GM12874 (cell line): ENCODE results near the gene CDK14.

ENCODE experiments used
- TF ChIP-seq, protein P1 (sequence below): IDR thresholded peaks from 2 replicates; pipeline ENCODE4 v1.5.1; 2011; ENCODE audit warnings: low read depth, mild to moderate bottlenecking, control low read depth, low read length, moderate library complexity; ENCODE audit not compliant: insufficient read depth

The CDK14 gene

DNA sequence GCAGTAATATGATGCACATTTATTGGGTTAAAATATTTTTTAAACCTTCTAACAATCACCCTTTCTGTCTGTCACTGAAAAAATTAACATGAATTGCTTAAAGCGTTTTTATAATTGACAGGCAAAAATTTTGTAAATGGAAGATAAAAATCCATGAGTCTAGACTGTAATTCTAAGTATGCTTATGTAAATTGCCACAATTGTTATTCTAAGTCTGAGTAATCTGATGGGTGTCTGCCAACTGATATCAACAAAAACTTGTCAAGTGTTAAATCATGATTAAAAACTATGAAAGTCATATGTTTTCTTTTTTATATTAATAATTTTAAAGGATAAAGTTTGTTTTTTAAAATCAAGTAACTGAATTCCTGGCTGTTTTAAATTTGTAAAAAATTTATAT lies 208.2 kb downstream of the CDK14 start:
- TF ChIP-seq, protein P1, sequence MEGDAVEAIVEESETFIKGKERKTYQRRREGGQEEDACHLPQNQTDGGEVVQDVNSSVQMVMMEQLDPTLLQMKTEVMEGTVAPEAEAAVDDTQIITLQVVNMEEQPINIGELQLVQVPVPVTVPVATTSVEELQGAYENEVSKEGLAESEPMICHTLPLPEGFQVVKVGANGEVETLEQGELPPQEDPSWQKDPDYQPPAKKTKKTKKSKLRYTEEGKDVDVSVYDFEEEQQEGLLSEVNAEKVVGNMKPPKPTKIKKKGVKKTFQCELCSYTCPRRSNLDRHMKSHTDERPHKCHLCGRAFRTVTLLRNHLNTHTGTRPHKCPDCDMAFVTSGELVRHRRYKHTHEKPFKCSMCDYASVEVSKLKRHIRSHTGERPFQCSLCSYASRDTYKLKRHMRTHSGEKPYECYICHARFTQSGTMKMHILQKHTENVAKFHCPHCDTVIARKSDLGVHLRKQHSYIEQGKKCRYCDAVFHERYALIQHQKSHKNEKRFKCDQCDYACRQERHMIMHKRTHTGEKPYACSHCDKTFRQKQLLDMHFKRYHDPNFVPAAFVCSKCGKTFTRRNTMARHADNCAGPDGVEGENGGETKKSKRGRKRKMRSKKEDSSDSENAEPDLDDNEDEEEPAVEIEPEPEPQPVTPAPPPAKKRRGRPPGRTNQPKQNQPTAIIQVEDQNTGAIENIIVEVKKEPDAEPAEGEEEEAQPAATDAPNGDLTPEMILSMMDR: no peak

DNA sequence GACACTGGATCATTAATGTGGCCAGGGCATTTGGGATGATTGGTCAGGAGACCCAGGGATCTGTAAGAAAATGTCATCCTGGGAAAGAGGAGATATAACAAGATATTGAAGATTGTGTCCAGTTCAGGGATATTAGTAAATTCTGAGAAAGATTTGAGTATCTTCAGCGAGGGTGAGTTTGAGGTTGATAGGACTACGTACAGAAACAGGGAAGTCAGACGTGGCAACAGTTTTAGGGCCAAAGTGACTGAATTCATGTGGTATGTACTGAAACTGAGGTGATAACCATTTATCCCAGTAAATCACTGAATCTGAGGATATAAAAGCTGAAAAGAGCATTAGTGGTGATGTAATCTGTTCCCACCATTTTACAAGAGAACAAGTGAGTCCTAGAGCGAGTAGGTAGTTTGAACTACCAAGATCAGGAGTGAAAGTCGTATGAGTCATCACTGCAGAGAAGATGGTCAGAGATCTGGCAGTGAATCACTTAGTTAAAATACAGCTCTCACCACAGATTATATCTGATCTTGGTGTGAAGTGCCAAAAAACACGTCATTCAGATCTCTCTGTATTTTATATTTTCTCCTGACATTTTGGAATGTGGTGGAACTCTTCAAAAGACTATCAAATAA lies 220.5 kb downstream of the CDK14 start:
- TF ChIP-seq, protein P1: no peak

DNA sequence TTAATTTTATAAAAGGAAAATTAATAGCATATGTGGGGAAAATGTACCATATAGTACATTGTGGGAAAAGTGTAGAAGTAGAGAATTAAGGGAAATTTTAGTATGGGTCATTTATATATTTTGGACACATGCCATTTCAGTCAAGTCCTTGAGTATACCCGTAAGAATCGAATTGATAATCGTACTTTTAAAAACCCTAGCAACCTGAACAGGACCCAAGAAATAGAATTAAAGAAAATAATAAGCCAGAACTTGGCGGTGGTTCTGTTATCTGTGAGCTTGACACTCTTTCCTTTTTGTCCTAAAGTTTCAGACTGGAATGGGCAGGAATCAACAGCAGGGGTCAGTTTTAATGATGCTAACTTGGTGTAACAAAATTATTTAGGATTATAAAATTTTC lies 221.0 kb downstream of the CDK14 start:
- TF ChIP-seq, protein P1: no peak

DNA sequence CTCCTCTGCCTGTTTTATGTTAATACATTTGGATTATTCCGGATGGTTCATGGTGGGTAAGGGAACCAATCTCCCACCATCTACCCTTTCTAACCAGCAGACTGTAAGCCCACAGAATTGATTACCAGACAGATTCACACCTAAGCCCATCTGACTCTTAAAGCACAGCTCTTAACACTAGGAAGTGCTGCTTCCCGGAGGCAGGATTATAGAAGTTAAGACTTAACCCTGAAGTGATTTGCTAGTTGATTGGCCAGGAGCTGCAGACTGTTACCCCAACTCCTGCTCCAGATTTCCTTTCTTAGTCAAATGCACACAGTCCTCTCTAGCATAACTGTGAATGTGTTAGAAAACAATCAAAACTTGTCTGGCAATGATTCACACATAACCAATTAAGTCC lies 221.7 kb downstream of the CDK14 start:
- TF ChIP-seq, protein P1: no peak

DNA sequence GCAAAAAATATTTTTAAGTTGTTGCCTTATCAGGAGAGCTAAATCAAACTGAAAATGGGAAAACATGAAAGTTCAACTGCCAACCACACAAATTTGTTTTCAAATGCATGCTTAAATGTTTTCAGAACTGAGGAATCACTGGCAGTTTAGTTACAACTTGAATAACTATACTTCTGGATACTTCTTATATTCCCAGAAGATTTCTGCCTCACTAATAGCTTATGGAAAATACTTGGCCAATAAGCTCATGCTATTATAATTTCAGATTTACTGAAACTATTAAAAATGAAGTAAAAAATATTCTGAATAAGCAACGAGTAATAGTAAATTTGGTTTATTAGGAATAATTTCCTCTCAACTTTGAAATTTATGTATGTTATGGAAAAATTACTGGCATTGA lies 222.2 kb downstream of the CDK14 start:
- TF ChIP-seq, protein P1: no peak

DNA sequence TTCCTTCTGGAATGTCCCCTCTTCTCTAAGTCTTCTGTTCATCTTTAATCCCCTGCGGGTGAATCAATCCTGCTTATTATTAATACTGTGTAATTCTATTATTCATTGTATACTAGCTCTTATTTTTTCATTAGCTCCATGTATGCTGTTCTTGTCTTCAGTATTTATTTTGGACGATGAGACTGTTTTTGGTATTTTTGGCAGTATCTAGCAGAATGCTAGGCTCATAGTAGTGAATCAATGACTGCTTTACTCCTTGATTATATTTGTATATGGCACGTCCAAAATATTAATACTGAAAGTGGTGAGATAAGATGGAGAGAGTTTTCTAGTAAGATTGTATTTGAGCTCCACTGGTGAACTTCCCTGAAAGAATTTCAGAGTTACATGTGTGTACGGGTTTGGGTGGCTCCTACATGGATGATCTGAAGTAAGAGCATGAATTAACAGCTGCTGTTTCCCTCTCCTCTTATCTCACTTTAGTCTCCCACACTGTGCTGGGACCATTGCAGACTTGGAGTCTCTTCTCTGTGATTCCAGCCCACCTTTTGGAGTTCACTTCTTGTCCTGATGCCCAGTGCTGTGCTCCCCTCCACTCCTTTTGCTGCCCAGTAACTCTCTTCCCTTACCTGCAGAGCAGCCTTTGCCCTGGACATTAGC lies 226.0 kb downstream of the CDK14 start:
- TF ChIP-seq, protein P1: no peak

DNA sequence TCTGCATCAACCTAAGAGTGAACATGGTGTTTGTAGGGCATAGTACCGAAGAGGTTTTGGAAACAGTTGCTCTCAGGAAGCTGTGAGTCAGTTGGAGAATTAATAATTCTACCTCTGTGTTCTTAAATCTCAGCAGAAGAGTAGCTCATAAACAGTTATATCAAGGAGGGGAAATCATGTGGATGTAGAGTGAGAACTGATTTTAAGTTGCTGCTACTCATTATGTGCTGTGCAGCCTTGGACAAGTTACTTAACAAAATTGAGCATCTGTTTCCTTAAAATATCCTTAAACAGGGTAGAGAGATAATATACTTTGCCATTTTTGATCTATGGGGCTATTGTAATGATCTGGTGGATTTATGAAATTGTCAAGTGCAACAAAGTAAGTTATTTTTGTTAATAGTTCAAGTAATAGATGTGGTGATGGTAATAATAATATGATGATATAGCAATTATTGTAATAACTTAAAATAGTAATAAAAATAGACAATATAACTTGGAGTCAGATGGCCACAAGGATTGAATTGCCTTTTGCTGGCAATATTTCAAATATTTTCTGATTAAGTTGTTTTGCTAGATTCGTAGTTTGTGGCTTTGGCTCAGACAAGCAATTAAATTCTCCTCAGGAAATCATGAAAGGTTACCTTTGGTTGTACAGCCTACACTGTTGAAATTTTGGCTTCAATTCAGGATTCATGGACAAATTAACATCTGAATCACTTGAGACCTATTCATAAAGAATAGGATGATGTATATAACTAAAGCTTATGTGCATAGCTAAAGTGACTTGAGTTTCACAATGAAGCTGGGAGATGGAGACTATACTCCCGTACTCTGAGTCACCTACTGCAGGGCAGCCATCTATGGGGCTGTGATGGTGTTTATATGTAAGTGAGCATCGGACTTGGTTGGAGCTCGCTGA lies 228.5 kb downstream of the CDK14 start:
- TF ChIP-seq, protein P1: no peak
